Measurements from ENCODE around the gene DCD.
"Not testable (repeated sequence)": the region's sequence is repeated elsewhere in the genome, so short reads cannot be mapped to it uniquely, and the experiment has no call there.

DCD gene

DNA sequence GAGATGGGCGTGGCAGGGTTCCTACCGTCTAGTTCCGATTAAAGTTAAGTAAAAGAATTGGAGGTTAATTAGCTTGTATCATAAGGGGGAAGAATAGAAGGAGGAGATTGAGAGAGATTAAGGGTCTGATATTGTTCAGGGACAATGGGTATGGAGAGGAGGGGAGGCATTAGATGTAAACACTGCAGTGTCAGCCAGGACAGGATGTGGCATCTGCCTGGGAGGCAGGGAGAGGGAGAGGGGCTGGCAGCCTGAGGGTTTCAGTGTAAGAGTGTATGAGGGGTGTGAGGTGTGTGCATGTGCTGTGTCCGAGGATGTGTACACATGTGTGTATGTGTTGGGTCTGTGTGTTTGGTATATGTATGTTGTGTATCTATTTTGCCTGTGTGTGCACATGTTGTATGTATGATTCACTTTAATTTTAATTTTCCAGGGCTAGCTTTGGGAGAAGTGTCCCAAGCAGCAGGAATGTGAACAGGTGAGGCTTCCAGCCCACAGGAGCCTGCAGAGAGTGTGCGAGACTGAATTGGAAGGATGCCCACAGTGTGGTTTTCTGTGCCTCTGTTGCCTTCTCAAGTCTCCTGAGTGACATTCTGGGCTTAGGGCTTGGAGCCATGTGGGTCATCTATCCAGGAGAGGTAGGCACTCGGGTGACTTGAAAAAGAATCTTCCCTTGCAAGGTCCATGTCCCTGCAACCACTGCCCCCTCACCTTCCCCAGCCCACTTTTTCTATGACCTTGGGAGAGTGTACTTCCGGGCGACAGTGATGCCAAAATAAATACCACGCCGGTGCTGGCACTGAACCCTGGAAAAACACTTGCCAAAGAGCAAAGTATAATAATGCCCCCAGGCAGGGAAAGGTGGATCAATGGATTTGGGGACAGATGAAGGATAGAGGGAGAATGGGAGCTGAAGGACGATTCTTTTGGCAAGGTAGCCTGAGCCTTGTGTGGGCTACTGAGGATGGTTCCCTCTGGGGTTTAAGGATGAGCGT is 36.8 kb upstream of the DCD start:
- H3K4me3 ChIP-seq (ENCODE audit: insufficient read length, low read depth): no peak overlapping the region
- peaks cover 13% of the 10 kb centered on the region; the same call in 1 of the 2 replicates for H3K9me3 ChIP-seq (ENCODE audit: insufficient read depth, low read length)
- peak; percentile 25 for DNase-seq (ENCODE audit: low read depth, low spot score)
- TF ChIP-seq ZNF274 (IDR thresholded peaks at IDR 0.05; ENCODE audit: low read depth, low read length) (no peak), SUZ12 (IDR thresholded peaks at IDR 0.05; ENCODE audit: extremely low read depth, insufficient read depth, insufficient read length) (no peak), YY1 (IDR thresholded peaks at IDR 0.05; ENCODE audit: insufficient read depth, insufficient read length) (no peak)
- H3K27me3 ChIP-seq (ENCODE audit: insufficient read depth, insufficient read length): no peaks in the 10 kb centered on the region
- H3K9ac ChIP-seq (ENCODE audit: insufficient read length, low read depth): peak overlapping the region; percentile 51
- peaks cover 13% of the 10 kb centered on the region for H3K4me1 ChIP-seq (ENCODE audit: insufficient read depth, insufficient read length)
- H3K36me3 ChIP-seq (ENCODE audit: insufficient read depth, insufficient read length, low read length): no peaks in the 10 kb centered on the region

GRCh38 chr12:54683398-54683797 is 35.2 kb upstream of the DCD start:
- peak; percentile 91 for DNase-seq (ENCODE audit: low read depth, low spot score)
- Histone ChIP-seq H3K9ac (ENCODE audit: insufficient read length, low read depth) (no peak overlapping the region), H3K36me3 (ENCODE audit: insufficient read depth, insufficient read length, low read length) (no peaks in the 10 kb centered on the region), H3K4me3 (ENCODE audit: insufficient read length, low read depth) (no peak overlapping the region), H3K27me3 (ENCODE audit: insufficient read depth, insufficient read length) (no peaks in the 10 kb centered on the region), H3K9me3 (ENCODE audit: insufficient read depth, low read length) (peaks cover 13% of the 10 kb centered on the region; the same call in 1 of the 2 replicates), H3K4me1 (ENCODE audit: insufficient read depth, insufficient read length) (peaks cover 13% of the 10 kb centered on the region)
- TF ChIP-seq ZNF274 (IDR thresholded peaks at IDR 0.05; ENCODE audit: low read depth, low read length) (no peak), SUZ12 (IDR thresholded peaks at IDR 0.05; ENCODE audit: extremely low read depth, insufficient read depth, insufficient read length) (no peak), YY1 (IDR thresholded peaks at IDR 0.05; ENCODE audit: insufficient read depth, insufficient read length) (no peak)

DNA sequence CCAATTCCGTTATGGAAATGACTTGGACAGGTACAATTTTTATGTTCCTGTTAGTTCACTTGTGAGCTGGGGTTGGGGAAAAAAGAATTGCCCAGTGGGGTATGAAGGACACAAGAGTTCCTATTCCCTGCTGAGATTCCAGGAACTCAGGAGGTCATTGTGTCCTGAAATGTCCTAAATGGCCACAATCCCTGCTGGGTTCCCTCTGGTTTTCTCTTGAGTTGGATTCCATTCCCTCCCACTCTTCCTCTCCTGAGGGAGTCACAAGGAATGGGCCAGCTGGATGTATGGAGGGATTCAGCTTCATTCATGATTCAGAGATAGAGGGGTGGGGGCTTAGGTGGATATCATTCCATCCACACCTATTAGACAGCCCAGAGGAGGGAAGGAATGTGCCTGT is 34.5 kb upstream of the DCD start:
- Histone ChIP-seq H3K27me3 (ENCODE audit: insufficient read depth, insufficient read length) (no peaks in the 10 kb centered on the region), H3K9me3 (ENCODE audit: insufficient read depth, low read length) (peaks cover 12% of the 10 kb centered on the region; the same call in 1 of the 2 replicates), H3K9ac (ENCODE audit: insufficient read length, low read depth) (no peak overlapping the region), H3K4me1 (ENCODE audit: insufficient read depth, insufficient read length) (peaks cover 13% of the 10 kb centered on the region), H3K36me3 (ENCODE audit: insufficient read depth, insufficient read length, low read length) (no peaks in the 10 kb centered on the region), H3K4me3 (ENCODE audit: insufficient read length, low read depth) (no peak overlapping the region)
- DNase-seq (ENCODE audit: low read depth, low spot score): no peak
- TF ChIP-seq ZNF274 (IDR thresholded peaks at IDR 0.05; ENCODE audit: low read depth, low read length) (no peak), YY1 (IDR thresholded peaks at IDR 0.05; ENCODE audit: insufficient read depth, insufficient read length) (no peak), SUZ12 (IDR thresholded peaks at IDR 0.05; ENCODE audit: extremely low read depth, insufficient read depth, insufficient read length) (no peak)

DNA sequence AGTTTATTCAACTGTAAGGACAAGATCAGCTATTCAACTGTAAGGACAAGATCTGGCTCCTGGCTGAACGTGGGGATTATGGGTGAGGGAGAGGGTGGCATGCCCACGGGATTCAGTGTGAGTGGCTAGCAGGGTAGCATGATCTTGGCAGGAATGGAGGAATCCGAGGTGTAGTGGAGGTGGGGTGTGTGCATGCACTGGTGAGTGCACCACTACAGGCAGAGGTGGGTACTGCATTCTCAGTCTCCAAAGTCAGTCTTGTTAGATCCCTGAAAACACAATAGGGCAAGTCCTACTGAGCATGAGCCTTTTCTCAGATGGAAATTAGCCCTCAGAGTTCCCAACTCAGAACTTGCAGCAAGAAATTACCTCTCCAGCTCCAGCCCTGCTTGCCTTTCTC is 32.2 kb upstream of the DCD start:
- peak; percentile 77 for DNase-seq (ENCODE audit: low read depth, low spot score)
- Histone ChIP-seq H3K36me3 (ENCODE audit: insufficient read depth, insufficient read length, low read length) (no peaks in the 10 kb centered on the region), H3K9me3 (ENCODE audit: insufficient read depth, low read length) (no peaks in the 10 kb centered on the region), H3K4me3 (ENCODE audit: insufficient read length, low read depth) (no peak overlapping the region), H3K27me3 (ENCODE audit: insufficient read depth, insufficient read length) (no peaks in the 10 kb centered on the region), H3K9ac (ENCODE audit: insufficient read length, low read depth) (no peak overlapping the region), H3K4me1 (ENCODE audit: insufficient read depth, insufficient read length) (peaks cover 13% of the 10 kb centered on the region)
- no peak for TF ChIP-seq YY1 (IDR thresholded peaks at IDR 0.05; ENCODE audit: insufficient read depth, insufficient read length)
- no peak for TF ChIP-seq SUZ12 (IDR thresholded peaks at IDR 0.05; ENCODE audit: extremely low read depth, insufficient read depth, insufficient read length)
- TF ChIP-seq ZNF274 (IDR thresholded peaks at IDR 0.05; ENCODE audit: low read depth, low read length): no peak

- DNase-seq (ENCODE audit: low read depth, low spot score): no peak
- Histone ChIP-seq H3K27me3 (ENCODE audit: insufficient read depth, insufficient read length) (no peaks in the 10 kb centered on the region), H3K9ac (ENCODE audit: insufficient read length, low read depth) (no peak overlapping the region), H3K4me3 (ENCODE audit: insufficient read length, low read depth) (no peak overlapping the region), H3K9me3 (ENCODE audit: insufficient read depth, low read length) (no peaks in the 10 kb centered on the region), H3K4me1 (ENCODE audit: insufficient read depth, insufficient read length) (no peaks in the 10 kb centered on the region), H3K36me3 (ENCODE audit: insufficient read depth, insufficient read length, low read length) (no peaks in the 10 kb centered on the region)
- no peak for TF ChIP-seq ZNF274 (IDR thresholded peaks at IDR 0.05; ENCODE audit: low read depth, low read length)
- TF ChIP-seq YY1 (IDR thresholded peaks at IDR 0.05; ENCODE audit: insufficient read depth, insufficient read length): no peak
- no peak for TF ChIP-seq SUZ12 (IDR thresholded peaks at IDR 0.05; ENCODE audit: extremely low read depth, insufficient read depth, insufficient read length)
Measured at GRCh38 chr12:54678131-54678530, 30.0 kb upstream of the DCD start.

DNA sequence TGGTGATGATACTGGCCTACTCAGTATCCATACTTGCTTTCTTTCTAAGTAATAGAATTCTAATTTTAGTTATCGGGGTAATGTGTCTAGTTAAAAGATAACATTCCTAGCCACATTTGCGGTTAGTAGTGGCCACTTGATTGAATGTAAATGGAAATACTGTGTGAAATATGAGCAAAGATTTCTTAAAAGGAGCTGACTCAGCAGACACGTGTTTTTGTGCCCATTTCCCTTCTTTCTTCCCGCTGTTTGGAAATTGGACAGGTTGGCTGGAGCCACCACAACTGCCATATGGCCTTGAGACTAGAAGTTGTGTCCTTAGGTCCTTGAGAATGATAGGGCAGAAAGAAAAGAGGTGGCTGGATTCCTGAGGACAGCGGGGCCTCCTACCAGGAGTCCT is 19.8 kb upstream of the DCD start:
- no peaks in the 10 kb centered on the region for H3K27me3 ChIP-seq (ENCODE audit: insufficient read depth, insufficient read length)
- H3K9me3 ChIP-seq (ENCODE audit: insufficient read depth, low read length): no peaks in the 10 kb centered on the region
- no peak overlapping the region for H3K9ac ChIP-seq (ENCODE audit: insufficient read length, low read depth)
- H3K36me3 ChIP-seq (ENCODE audit: insufficient read depth, insufficient read length, low read length): no peaks in the 10 kb centered on the region
- H3K4me3 ChIP-seq (ENCODE audit: insufficient read length, low read depth): no peak overlapping the region
- no peaks in the 10 kb centered on the region for H3K4me1 ChIP-seq (ENCODE audit: insufficient read depth, insufficient read length)
- no peak for DNase-seq (ENCODE audit: low read depth, low spot score)
- TF ChIP-seq SUZ12 (IDR thresholded peaks at IDR 0.05; ENCODE audit: extremely low read depth, insufficient read depth, insufficient read length) (no peak), ZNF274 (IDR thresholded peaks at IDR 0.05; ENCODE audit: low read depth, low read length) (no peak), YY1 (IDR thresholded peaks at IDR 0.05; ENCODE audit: insufficient read depth, insufficient read length) (no peak)

DNA sequence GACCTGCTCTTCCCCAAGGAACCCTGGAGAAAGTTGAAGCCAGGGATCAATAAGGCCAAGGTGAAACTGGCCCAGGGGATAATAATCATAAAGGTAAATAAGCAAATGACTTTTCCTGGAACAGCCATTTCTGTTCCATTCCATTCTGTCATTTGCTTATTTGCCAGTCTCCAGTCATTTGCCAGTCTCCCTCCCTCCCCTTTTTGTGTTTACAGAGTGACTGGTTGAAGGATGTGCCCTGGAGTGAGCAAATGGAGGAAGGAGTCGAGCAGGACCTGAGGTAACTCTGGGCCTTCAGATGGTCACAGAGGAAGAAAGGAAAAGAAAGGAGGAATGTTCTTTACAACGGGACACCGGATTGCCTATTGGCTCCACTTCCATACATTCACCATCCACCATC is 17.8 kb upstream of the DCD start:
- Histone ChIP-seq H3K4me3 (ENCODE audit: insufficient read length, low read depth) (no peak overlapping the region), H3K36me3 (ENCODE audit: insufficient read depth, insufficient read length, low read length) (no peaks in the 10 kb centered on the region), H3K4me1 (ENCODE audit: insufficient read depth, insufficient read length) (no peaks in the 10 kb centered on the region), H3K27me3 (ENCODE audit: insufficient read depth, insufficient read length) (no peaks in the 10 kb centered on the region), H3K9me3 (ENCODE audit: insufficient read depth, low read length) (no peaks in the 10 kb centered on the region), H3K9ac (ENCODE audit: insufficient read length, low read depth) (no peak overlapping the region)
- TF ChIP-seq ZNF274 (IDR thresholded peaks at IDR 0.05; ENCODE audit: low read depth, low read length): no peak
- no peak for TF ChIP-seq YY1 (IDR thresholded peaks at IDR 0.05; ENCODE audit: insufficient read depth, insufficient read length)
- TF ChIP-seq SUZ12 (IDR thresholded peaks at IDR 0.05; ENCODE audit: extremely low read depth, insufficient read depth, insufficient read length): no peak
- no peak for DNase-seq (ENCODE audit: low read depth, low spot score)

GRCh38 chr12:54665022-54665635 is 17.0 kb upstream of the DCD start:
- not testable (repeated sequence) for H3K36me3 ChIP-seq (ENCODE audit: insufficient read depth, insufficient read length, low read length); H3K9ac ChIP-seq (ENCODE audit: insufficient read length, low read depth); H3K9me3 ChIP-seq (ENCODE audit: insufficient read depth, low read length); H3K4me1 ChIP-seq (ENCODE audit: insufficient read depth, insufficient read length); DNase-seq (ENCODE audit: low read depth, low spot score); H3K27me3 ChIP-seq (ENCODE audit: insufficient read depth, insufficient read length); H3K4me3 ChIP-seq (ENCODE audit: insufficient read length, low read depth)
